GM12865 (cell line): ENCODE measurements around the gene ADPRH.
A peak's percentile ranks its signal among the peaks of the same experiment; 100 is the strongest.

Source experiments
- DNase-seq: peaks from one replicate; pipeline ENCODE4 v3.0.0; 2010; ENCODE audit warnings: low read depth
- H3K4me3 ChIP-seq: 2 replicates; pipeline ENCODE4 v1.5.1; 2011; ENCODE audit warnings: mild to moderate bottlenecking, low read depth, low read length, control low read depth
- TF ChIP-seq, protein P1 (sequence below): IDR thresholded peaks from 2 replicates; pipeline ENCODE4 v1.5.1; 2011; ENCODE audit warnings: low read length, control low read depth, low read depth, inconsistent platforms; ENCODE audit not compliant: insufficient read depth; ENCODE audit errors: missing control alignments

ADPRH gene

DNA sequence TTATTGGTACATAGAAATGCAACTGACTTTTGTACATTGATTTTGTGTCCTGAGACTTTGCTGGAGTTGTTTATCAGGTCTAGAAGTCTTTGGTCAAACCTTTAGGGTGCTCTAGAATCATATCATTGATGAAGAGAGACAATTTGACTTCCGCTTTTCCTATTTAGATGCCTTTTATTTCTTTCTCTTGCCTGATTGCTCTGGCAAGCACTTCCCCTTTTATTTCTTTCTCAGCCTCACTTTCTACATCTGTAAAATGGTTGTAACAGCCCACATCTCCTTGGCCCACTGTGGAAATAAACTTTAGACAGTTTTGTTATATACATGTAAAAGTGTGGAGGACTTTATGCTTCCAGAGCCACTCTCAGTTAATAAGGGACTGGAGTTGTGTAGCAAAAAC, 32.4 kb downstream of the ADPRH start:
- no peak overlapping the region for H3K4me3 ChIP-seq
- DNase-seq: no peak
- TF ChIP-seq, protein P1, sequence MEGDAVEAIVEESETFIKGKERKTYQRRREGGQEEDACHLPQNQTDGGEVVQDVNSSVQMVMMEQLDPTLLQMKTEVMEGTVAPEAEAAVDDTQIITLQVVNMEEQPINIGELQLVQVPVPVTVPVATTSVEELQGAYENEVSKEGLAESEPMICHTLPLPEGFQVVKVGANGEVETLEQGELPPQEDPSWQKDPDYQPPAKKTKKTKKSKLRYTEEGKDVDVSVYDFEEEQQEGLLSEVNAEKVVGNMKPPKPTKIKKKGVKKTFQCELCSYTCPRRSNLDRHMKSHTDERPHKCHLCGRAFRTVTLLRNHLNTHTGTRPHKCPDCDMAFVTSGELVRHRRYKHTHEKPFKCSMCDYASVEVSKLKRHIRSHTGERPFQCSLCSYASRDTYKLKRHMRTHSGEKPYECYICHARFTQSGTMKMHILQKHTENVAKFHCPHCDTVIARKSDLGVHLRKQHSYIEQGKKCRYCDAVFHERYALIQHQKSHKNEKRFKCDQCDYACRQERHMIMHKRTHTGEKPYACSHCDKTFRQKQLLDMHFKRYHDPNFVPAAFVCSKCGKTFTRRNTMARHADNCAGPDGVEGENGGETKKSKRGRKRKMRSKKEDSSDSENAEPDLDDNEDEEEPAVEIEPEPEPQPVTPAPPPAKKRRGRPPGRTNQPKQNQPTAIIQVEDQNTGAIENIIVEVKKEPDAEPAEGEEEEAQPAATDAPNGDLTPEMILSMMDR: no peak

DNA sequence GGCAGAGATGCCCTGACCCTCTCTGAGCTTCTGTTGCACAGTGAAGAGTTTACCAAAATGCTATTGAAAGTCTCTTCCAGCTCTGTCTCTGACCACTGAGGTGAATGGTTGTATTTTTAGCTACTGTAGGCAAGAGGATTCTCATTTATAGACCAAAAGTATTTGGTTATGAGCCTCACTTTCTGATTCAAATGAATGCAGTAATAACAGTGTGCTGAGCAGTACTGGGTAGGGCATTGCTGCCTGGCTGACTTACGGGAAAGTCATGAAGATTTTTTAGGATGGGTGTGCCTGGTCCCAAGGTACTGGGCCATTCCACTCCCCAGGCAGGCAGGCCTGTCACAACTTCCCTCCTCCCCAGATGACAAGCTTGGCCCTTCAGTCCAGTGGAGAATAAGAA, 33.9 kb downstream of the ADPRH start:
- TF ChIP-seq, protein P1: no peak
- no peak for DNase-seq
- no peak overlapping the region for H3K4me3 ChIP-seq

DNA sequence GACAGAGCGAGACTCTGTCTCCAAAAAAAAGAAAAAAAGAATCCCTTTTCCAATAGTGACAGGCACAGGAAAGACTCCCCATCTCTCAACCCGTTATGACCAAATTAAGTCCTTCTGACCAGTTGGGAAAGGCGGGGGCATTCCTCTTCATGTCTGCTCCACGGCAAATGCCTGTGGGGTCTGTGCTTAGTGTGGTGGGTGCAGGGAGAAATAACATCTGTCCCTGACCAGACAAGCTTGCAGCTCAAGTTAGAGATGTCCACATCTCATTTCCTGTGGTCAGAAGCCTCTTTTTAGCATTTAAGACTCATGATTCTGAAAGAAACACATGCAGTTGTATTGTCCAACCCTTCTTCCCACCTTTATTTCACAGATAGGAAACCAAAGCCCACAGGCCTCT, 34.6 kb downstream of the ADPRH start:
- TF ChIP-seq, protein P1: no peak
- no peak overlapping the region for H3K4me3 ChIP-seq
- DNase-seq: peak; percentile 24

DNA sequence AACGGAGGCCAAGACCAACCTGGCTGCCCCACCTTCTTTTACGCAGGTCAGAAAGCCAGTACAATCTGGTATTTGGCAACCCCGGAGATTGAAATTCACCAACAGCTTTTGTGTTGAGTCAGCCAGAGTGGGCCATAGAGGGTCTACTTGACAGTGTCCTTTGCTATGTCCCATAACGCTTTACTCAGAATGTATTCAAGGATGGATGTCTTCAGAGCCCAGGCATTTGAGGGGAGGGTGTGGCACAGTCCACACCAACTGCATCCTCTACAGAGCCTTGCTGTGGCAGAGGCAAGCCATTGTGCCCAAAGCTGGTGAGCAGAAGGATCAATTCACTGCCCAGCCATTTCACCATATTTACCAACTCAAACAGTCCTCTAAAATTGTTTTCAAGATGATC, 36.8 kb downstream of the ADPRH start:
- TF ChIP-seq, protein P1: no peak
- H3K4me3 ChIP-seq: no peak overlapping the region
- DNase-seq: no peak

DNA sequence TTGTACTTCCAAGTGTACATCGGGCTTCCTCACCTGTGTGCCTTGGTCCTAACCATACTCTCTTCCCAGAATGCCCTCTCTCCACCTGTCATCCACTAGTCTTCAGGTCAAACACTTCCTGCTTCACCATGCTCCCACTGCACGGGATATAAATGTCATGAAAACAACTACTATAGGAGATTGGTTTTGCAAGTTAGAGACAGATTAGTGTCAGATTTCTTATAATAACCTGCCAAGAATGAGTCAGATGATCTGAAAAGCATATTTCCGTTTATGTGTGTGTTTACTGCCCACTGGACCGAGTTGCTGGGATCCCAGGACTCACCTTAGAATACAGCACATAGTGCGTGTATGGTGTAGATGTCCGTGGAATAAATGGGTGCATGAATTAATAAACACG, 39.8 kb downstream of the ADPRH start:
- TF ChIP-seq, protein P1: no peak
- no peak overlapping the region for H3K4me3 ChIP-seq
- DNase-seq: no peak

DNA sequence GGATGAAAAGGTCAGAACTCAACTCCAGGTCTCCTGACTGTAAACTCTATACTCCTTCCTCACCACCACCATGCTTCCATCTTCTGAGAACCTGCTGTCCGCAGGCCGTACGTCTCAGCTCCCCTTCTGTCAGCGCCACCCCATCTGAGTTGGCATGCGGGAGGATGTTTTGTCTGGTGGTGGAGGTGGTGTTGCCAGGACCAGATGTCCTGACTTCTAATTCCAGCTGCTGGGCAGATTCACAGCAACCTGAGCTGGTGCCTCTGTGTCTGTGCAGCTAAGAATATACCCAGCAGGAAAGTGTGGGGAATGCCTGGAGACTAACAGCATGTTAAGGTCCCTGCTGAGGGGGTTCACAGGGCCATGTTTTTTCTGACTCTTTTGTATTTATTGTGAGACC, 41.6 kb downstream of the ADPRH start:
- no peak overlapping the region for H3K4me3 ChIP-seq
- no peak for DNase-seq
- TF ChIP-seq, protein P1: no peak

DNA sequence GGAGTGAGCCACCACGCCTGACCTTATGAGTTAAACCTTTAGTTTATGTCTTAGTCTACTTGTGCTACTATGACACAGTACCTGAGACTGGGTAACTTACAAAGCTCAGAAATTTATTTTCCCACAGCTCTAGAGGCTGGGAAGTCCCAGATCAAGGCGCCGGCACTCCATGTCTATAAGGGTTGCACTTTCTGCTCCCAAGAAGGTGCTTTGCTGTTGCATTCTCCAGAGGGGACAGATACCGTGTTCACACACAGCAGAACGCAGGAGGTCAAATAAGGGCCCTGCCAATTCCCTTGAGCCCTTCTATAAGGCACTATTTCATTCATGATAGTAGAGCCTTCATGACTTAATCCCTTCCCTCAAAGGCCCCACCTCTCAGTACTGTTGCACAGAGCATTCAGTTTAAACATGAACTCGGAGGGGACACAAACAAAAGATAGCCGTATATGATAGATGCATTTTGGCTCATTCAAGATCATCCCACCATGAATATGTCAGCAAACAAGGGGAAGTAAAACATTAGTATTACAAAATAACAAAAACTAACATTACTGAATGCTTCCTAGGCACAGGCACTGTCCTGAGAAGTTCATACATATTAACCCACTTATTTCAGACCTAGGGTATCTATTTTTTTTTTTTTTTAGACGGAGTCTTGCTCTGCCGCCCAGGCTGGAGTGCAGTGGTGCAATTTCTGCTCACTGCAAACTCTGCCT, 44.9 kb downstream of the ADPRH start:
- TF ChIP-seq, protein P1: no peak
- no peak overlapping the region for H3K4me3 ChIP-seq
- DNase-seq: peak; percentile 61
